Measurements from ENCODE around the gene ANXA10. TPM values are rescaled to one million over a fixed set of nuclear protein-coding genes. Genes with fewer than 3 reads are reported as not detected.
A peak's percentile ranks its signal among the peaks of the same experiment; 100 is the strongest.
"Not testable (repeated sequence)": the region's sequence is repeated elsewhere in the genome, so short reads cannot be mapped to it uniquely, and the experiment has no call there.

Gene ANXA10
- under 1 TPM in 1 of 12 donors, not detected in 11; 0.08 TPM for polyA plus RNA-seq (ENCODE audit: insufficient read length in 12 of 12)
- long read RNA-seq, donor 1 = 0 reads
- long read RNA-seq, donor 2 = 0 reads
- long read RNA-seq, donor 3 = 0 reads
- long read RNA-seq, donor 4 = 0 reads
- long read RNA-seq, donor 5 = 0 reads
- long read RNA-seq, donor 6 = 0 reads
- long read RNA-seq, donor 7 = 0 reads
- long read RNA-seq, donor 8 = 0 reads
- long read RNA-seq, donor 9 = 0 reads
- long read RNA-seq, donor 10 = 0 reads
- long read RNA-seq, donor 11 = 0 reads

DNA sequence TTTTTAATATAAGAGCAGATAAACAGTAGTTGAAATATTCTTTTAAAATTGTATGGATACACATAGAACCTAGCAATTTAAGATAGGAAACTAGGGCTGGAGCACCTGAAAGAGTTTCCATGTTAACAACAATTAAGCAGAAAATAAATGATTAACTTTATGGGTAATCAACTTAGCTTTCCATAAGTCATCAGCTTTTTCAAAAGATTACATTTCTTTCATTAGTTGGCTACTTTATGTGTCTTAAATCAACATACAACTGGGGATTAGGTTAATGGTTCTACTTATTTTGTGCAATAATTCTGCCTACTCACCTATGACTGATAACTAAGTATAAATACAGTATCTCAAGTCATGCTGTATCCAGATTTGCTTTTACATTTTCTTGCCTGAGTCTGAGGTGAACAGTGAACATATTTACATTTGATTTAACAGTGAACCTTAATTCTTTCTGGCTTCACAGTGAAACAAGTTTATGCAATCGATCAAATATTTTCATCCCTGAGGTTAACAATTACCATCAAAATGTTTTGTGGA lies at the start of gene ANXA10:
TSS of gene ANXA10 (plus strand) at position 362 of the 537 bp plus-strand sequence. CDS start at position 526, 164 bp downstream.
- DNase-seq = no peak

GRCh38 chr4:168045354-168045753 lies 47.0 kb upstream of the ANXA10 start:
- DNase-seq = no peak

GRCh38 chr4:168050002-168050401 lies 42.3 kb upstream of the ANXA10 start:
- no peak for DNase-seq

DNA sequence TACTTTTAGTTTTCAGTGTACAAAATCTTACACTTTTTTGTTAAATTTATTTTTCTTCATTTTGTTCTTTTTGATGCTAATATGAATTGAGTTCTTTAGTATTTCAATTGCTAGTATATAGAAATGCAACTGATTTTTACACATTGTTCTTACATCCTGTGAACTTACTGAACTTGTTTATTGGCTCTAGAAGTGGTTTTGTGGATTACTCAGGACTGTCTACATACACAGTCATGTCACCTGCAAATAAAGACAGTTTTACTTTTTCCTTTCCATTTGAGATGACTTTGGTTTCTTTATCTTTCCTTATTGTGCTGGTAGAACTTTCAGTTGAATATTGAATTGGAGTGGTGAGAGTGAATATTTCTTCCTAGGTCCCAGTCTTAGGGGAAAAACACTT lies 40.8 kb upstream of the ANXA10 start:
- DNase-seq = no peak

DNA sequence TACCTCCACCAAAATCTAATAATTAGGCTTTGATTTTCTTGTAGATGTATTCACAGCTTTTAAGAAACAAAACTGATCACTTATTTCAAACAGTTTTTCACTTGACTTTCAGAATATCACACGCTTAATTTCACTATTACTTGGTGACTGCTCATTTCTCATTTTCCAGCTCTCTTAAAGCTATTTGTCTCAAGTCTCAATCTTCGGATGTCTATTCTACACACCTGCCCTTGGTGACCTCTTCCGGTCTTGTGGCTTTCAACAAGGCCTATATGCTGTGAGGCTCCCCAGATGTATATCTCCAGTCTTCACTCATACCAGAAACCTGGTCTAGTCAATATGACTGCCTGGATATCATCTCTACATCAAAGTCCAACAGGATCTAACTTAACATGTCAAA lies 34.9 kb upstream of the ANXA10 start:
- DNase-seq = no peak

DNA sequence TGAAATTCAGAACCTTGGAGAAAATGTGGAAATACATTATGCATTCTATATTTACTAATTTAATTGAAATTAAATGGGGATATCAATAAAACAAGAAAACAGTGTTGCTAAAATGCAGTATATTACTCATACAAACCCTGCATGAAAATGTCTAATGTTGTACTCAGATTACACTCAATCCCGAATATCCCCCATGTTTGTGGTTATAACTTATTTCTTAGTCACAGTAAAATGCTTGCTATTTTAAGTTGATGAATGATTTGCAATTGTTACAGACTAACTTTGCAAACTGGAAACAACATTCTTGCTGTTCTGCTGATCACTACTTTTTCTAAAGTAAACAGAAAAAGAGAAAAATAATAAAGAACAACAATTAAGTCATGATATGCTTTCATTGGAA lies 33.1 kb upstream of the ANXA10 start:
- no peak for DNase-seq

DNA sequence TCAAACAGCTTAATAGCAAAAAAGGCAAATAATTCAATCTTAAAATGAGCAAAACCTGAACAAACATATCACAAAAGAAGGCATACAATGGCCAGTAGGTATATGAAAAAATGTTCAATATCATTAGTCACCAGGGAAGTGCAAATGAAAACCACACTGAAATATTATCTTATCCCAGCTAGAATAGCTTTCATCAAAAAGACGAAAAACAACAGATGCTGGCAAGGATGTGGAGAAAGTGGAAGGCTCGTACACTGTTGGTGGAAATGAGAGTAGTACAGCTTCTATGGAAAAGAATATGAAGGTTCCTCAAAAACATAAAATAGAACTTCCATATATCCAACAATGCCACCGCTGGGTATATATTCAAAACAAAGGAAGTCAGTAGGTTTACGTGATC lies 29.3 kb upstream of the ANXA10 start:
- DNase-seq = no peak

GRCh38 chr4:168070903-168071302 lies 21.4 kb upstream of the ANXA10 start:
- DNase-seq = no peak

- DNase-seq = no peak
Observed at GRCh38 chr4:168071304-168071703, 21.0 kb upstream of the ANXA10 start.

GRCh38 chr4:168074861-168075260 lies 17.5 kb upstream of the ANXA10 start:
- no peak for DNase-seq

- DNase-seq = peak; percentile 55
Observed at GRCh38 chr4:168076989-168077725, 15.2 kb upstream of the ANXA10 start.

GRCh38 chr4:168077726-168078239 lies 14.6 kb upstream of the ANXA10 start:
- DNase-seq = no peak

- no peak for DNase-seq
Observed at GRCh38 chr4:168082379-168082778, 10.0 kb upstream of the ANXA10 start.

GRCh38 chr4:168095776-168096406 lies 3.6 kb downstream of the ANXA10 start:
- DNase-seq = no peak

DNA sequence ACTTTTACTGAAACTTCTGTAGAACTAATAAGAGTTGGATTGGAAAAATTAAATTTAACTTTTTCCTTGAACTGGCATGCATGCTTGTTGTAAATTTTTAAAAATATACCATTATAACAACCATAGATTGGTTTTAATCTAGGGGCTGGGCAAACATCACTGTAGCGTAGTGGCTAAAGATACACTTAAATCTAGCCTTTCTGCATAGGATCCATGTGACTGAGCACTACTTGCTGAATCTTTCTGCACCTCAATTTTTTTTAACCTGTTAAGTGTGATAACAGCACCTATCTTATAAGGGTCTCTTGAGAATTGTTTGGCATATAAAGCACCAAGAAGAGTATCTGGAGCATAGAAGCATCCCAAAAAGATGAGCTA lies 4.1 kb downstream of the ANXA10 start:
- no peak for DNase-seq

GRCh38 chr4:168097161-168097560 lies 4.8 kb downstream of the ANXA10 start:
- no peak for DNase-seq

DNA sequence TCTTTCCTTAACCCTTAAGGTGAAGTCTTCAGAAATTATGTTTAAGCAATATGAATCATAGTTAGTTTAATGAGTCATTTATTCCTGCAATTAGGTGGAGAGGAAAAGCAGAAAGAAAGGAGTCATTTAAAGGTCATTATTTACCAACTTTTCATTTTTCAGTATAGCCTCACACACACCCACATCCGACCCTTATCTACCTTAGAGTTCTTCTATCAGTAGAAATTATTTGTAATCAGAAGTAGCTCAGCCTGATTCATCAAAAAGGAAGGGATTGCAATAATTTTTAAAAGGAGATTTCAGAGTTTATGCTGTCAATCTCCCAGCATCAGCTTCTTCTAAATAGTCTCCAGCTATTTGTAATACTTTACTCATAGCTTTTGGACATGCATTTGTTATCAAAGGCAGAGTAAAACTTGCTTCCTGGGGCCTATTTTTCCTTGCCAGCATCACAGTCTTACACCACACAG lies 5.9 kb downstream of the ANXA10 start:
- no peak for DNase-seq

- DNase-seq = no peak
Observed at GRCh38 chr4:168099195-168099594, 6.9 kb downstream of the ANXA10 start.

- DNase-seq = no peak
Observed at GRCh38 chr4:168101026-168101425, 8.7 kb downstream of the ANXA10 start.

GRCh38 chr4:168102403-168102802 lies 10.1 kb downstream of the ANXA10 start:
- DNase-seq = no peak

GRCh38 chr4:168109527-168109926 lies 17.2 kb downstream of the ANXA10 start:
- no peak for DNase-seq

DNA sequence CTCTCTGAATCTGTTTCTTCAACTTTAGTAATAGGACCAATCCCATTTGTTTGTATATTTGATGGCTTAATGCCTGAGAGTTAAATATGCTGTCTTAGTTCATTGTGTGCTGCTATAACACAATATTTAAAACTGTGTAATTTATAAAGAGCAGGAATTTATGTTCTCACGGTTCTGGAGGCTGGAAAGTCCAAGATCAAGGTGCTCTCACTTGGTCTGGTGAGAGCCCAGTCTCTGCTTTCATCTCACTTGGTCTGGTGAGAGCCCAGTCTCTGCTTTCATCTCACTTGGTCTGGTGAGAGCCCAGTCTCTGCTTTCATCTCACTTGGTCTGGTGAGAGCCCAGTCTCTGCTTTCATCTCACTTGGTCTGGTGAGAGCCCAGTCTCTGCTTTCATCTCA lies 20.7 kb downstream of the ANXA10 start:
- DNase-seq = not testable (repeated sequence)

Measured in muscle of arm (tissue), 14 donors.